OCI-LY1 (cell line): Measurements from ENCODE around the gene AMN.
"Not testable (repeated sequence)": the region's sequence is repeated elsewhere in the genome, so short reads cannot be mapped to it uniquely, and the experiment has no call there.

Source experiments
- H2AFZ ChIP-seq: fragments of 200-600 bp; sonication (generic), shearing (Covaris generic); 2 replicates; pipeline ENCODE4 v1.6.0; 2014; ENCODE audit warnings: antibody characterized with exemption, mild to moderate bottlenecking, low read length
- H3F3A ChIP-seq: fragments of 200-600 bp; sonication (generic), shearing (Covaris generic); 2 replicates; pipeline ENCODE4 v1.6.0; 2014; ENCODE audit warnings: mild to moderate bottlenecking, antibody characterized with exemption, low read length, moderate library complexity; ENCODE audit not compliant: insufficient read depth
- H3K27ac ChIP-seq: fragments of 200-600 bp; sonication (generic); 2 replicates; pipeline ENCODE4 v1.5.1; 2014; ENCODE audit warnings: low read length, mixed run types, mild to moderate bottlenecking, low read depth; ENCODE audit not compliant: poor library complexity, severe bottlenecking
- H3K27me3 ChIP-seq: fragments of 200-600 bp; sonication (generic); 2 replicates; pipeline ENCODE4 v1.6.0; 2014; ENCODE audit warnings: antibody characterized with exemption, mild to moderate bottlenecking, low read length, moderate library complexity; ENCODE audit not compliant: insufficient read depth
- H3K36me3 ChIP-seq: fragments of 200-600 bp; sonication (generic); 2 replicates; pipeline ENCODE4 v1.6.1; 2014; ENCODE audit warnings: mild to moderate bottlenecking, antibody characterized with exemption, low read length, moderate library complexity, mixed read lengths; ENCODE audit not compliant: insufficient read depth
- H3K4me1 ChIP-seq: fragments of 200-600 bp; sonication (generic); 2 replicates; pipeline ENCODE4 v1.5.1; 2014; ENCODE audit warnings: mild to moderate bottlenecking, low read length, moderate library complexity; ENCODE audit not compliant: insufficient read depth, severe bottlenecking
- H3K4me2 ChIP-seq: fragments of 200-600 bp; sonication (generic), shearing (Covaris generic); 2 replicates; pipeline ENCODE4 v1.6.1; 2014; ENCODE audit warnings: low read length
- H3K4me3 ChIP-seq: fragments of 200-600 bp; sonication (generic); 2 replicates; pipeline ENCODE4 v1.5.1; 2014; ENCODE audit warnings: low read length, low read depth, mild to moderate bottlenecking, mixed read lengths; ENCODE audit not compliant: poor library complexity, severe bottlenecking
- H3K79me2 ChIP-seq: fragments of 200-600 bp; shearing (Covaris generic); 2 replicates; pipeline ENCODE4 v1.6.1; 2016; ENCODE audit warnings: mixed run types, low read length, mixed read lengths; ENCODE audit not compliant: insufficient read depth
- H3K9ac ChIP-seq: fragments of 200-600 bp; sonication (generic), shearing (Covaris generic); 2 replicates; pipeline ENCODE4 v1.6.1; 2014; ENCODE audit warnings: mild to moderate bottlenecking, low read length, mixed read lengths
- H3K9me2 ChIP-seq: fragments of 200-600 bp; sonication (generic), shearing (Covaris generic); 2 replicates; pipeline ENCODE4 v1.6.1; 2014; ENCODE audit warnings: low read depth, mild to moderate bottlenecking, low read length, mixed read lengths
- H3K9me3 ChIP-seq: fragments of 200-600 bp; shearing (Covaris generic); 2 replicates; pipeline ENCODE4 v1.6.1; 2014; ENCODE audit warnings: low read length, mixed read lengths
- H4K20me1 ChIP-seq: fragments of 200-600 bp; sonication (generic), shearing (Covaris generic); 2 replicates; pipeline ENCODE4 v1.6.0; 2016; ENCODE audit warnings: mild to moderate bottlenecking, low read length; ENCODE audit not compliant: insufficient read depth
- CTCF ChIP-seq: fragments of 200-600 bp; sonication (generic), shearing (Covaris generic); IDR thresholded peaks from 2 replicates; pipeline ENCODE4 v1.5.1; 2017; ENCODE audit warnings: mild to moderate bottlenecking, antibody characterized with exemption, low read length, moderate library complexity, mixed read lengths
- EZH2 ChIP-seq: fragments of 200-600 bp; sonication (generic), shearing (Covaris generic); IDR thresholded peaks from 2 replicates; pipeline ENCODE4 v1.8.0; 2017; ENCODE audit warnings: borderline replicate concordance, mixed run types, mild to moderate bottlenecking, antibody characterized with exemption, low read length, moderate library complexity, mixed read lengths

AMN gene

DNA sequence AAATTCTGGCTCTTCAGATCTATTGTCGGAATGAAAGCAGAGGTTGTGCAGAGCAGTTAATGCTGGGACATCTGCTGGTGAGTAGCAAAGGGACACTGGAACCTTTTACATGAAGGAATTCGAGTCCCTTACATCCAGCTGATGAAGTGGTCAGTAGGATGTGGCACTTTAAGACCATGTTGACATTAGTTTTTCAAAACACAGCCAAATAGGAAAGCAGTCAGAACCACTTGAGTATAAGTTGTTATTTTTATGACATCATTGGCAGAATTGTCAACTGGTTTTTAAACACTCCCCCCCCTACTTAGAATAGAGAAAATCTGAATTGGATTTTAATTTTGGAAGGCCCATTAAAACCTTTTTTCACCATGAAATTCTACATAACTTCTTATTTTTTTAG is 46.8 kb upstream of the AMN start:
- Histone ChIP-seq H3K4me3 (no peak overlapping the region), H3K4me1 (no peaks in the 10 kb centered on the region), H3K79me2 (no peaks in the 10 kb centered on the region), H3K9me3 (no peaks in the 10 kb centered on the region), H4K20me1 (no peaks in the 10 kb centered on the region), H3K4me2 (no peak overlapping the region), H3K36me3 (peaks cover 19% of the 10 kb centered on the region), H3K9me2 (no peaks in the 10 kb centered on the region), H3K27ac (no peak overlapping the region), H3K9ac (no peak overlapping the region), H3K27me3 (no peaks in the 10 kb centered on the region), H2AFZ (no peak overlapping the region), H3F3A (no peaks in the 10 kb centered on the region)
- TF ChIP-seq EZH2 (no peak), CTCF (no peak)

- not testable (repeated sequence) for H3K27me3 ChIP-seq, H3K4me1 ChIP-seq, H3K79me2 ChIP-seq, H3K9ac ChIP-seq, H3K4me2 ChIP-seq, H3K9me3 ChIP-seq, H3K4me3 ChIP-seq, H3F3A ChIP-seq, H3K9me2 ChIP-seq, H2AFZ ChIP-seq, H4K20me1 ChIP-seq, H3K27ac ChIP-seq
- H3K36me3 ChIP-seq = peaks cover 19% of the 10 kb centered on the region
Observed at GRCh38 chr14:102877511-102877910, 45.0 kb upstream of the AMN start.

DNA sequence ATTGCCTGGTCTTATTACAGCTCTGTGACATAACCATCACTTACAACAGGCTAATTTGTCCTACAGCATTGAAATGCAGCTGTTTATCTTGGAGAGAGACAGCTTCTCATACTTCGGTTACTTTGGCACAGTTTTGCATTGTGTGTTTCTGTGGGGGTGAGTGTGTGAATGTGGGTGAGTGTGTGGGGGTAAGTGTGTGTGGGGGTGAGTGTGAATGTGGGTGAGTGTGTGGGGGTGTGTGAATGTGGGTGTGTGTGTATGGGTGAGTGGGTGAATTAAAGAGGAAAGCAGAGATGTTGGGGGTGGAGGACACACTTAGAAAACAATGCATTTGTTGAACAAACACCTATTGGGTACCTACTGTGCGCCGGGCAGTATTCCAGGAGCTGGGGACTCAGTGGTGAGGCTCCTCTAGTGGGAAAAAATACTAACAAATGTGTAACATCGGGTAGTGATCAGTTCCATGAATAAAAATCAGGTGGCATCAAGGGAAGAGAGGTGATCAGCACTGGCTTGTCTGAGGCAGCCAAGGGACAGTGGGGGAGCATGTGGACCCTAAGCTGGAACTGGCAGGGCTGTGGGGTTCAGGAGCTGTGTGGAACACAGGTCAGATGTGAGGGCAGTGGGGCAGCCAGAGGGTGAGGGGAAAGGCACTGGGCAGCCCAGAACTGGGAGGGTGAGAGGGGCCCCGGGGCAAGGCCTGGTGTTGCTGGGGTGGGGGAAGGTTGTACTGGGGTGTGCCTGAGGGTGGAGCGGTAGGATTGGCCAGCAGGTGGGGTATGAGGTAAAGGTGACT is 44.1 kb upstream of the AMN start:
- H3K9me3 ChIP-seq = no peaks in the 10 kb centered on the region
- TF ChIP-seq EZH2 (no peak), CTCF (peak; percentile 7; the same call in 1 of the 2 replicates)
- H3K9ac ChIP-seq = no peak overlapping the region
- no peaks in the 10 kb centered on the region for H3K27me3 ChIP-seq
- no peak overlapping the region for H2AFZ ChIP-seq
- H3K4me3 ChIP-seq = no peak overlapping the region
- H3F3A ChIP-seq = no peaks in the 10 kb centered on the region
- H3K4me2 ChIP-seq = no peak overlapping the region
- H4K20me1 ChIP-seq = no peaks in the 10 kb centered on the region
- peaks cover 14% of the 10 kb centered on the region for H3K36me3 ChIP-seq
- H3K79me2 ChIP-seq = no peaks in the 10 kb centered on the region
- H3K27ac ChIP-seq = no peak overlapping the region
- no peaks in the 10 kb centered on the region for H3K9me2 ChIP-seq
- H3K4me1 ChIP-seq = no peaks in the 10 kb centered on the region

- Histone ChIP-seq H3K27me3 (no peaks in the 10 kb centered on the region), H3K9ac (no peak overlapping the region), H4K20me1 (no peaks in the 10 kb centered on the region), H3K27ac (no peak overlapping the region), H3K9me3 (no peaks in the 10 kb centered on the region), H3K4me3 (no peak overlapping the region), H3K79me2 (no peaks in the 10 kb centered on the region), H3K36me3 (peaks cover 14% of the 10 kb centered on the region), H2AFZ (no peak overlapping the region), H3F3A (no peaks in the 10 kb centered on the region), H3K4me2 (no peak overlapping the region), H3K4me1 (no peaks in the 10 kb centered on the region), H3K9me2 (no peaks in the 10 kb centered on the region)
- TF ChIP-seq CTCF = no peak
- TF ChIP-seq EZH2 = no peak
Observed at GRCh38 chr14:102878970-102879460, 43.4 kb upstream of the AMN start.
